ENCODE data around the gene MAPK13. TPM values are rescaled to one million over a fixed set of nuclear protein-coding genes. Genes with fewer than 3 reads are reported as not detected.
A peak's percentile ranks its signal among the peaks of the same experiment; 100 is the strongest.

MAPK13 gene
- total RNA-seq, 1 experiment from 2014 or later, result 47.3 TPM

DNA sequence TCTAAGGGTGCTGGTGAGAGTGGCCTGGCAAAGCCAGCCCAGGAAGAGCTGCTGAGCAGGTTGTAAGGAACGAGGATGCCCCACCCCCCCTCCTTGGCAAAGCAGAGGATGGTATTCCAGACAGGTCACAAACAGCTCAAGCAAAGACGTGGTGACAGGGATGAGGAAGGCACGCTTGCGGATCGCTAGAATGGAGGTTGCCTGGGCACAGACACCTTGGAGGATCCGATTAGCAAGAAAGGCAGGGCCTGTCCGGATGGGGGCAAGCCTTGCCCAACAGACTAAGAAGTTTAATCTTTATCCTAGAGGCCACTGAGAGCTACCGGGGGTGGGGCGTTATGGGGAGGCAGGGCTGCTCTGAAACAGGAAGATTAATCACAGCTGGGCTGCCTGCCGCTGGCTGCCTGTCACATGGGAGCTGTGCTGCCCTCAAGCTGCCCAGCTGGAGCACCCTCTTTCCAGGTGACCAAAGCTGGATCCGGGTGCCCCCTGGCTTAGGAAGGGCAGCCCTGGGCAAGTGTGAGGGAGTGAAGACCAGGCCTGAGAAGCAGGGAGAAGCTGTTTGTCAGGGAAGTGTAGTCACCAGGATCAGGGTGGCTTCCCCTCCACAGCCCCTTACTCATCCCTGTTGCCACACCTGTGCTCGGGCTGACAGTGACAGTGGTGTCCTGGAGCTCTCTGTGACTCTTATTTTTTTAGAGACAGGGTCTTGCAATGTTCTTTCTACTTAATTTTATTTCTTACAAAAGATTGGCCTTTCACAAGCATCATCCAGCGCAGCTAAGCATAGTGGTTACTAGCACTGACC lies 9.1 kb upstream of the MAPK13 start:
- ChIA-PET POLR2A (interaction anchor here (0.6 to 0.9 kb wide), 2 partner anchors 9 to 136 kb away, joined by 3 to 7 read pairs; partner anchors contain the start of gene MAPK13), CTCF (interaction anchor here (1.1 kb wide), 1 partner anchor 9 kb away, joined by 3 read pairs; the partner anchor contains the start of gene MAPK13), RAD21 (ENCODE audit: low non-redundant PET in 1 of 2, low total read pairs in 2 of 2, uncharacterized antibody in 2 of 2, unreplicated experiment in 2 of 2) (no interaction called here)
- H3K9me2 ChIP-seq (ENCODE audit: insufficient read depth), result no peaks in the 10 kb centered on the region
- H3K4me1 ChIP-seq (ENCODE audit: control insufficient read depth in 1 of 2, insufficient read depth in 2 of 2, low read length in 2 of 2), result peaks cover 9 to 22% of the 10 kb centered on the region in 2 experiments; a peak in 2 of 4 replicates
- no peak overlapping the region for H3K4me3 ChIP-seq (replicated peaks in 1 of 2; ENCODE audit: low read depth in 1 of 2, low read length in 2 of 2)
- no peak overlapping the region for H2AFZ ChIP-seq (ENCODE audit: low read depth, low read length, poor library complexity, severe bottlenecking)
- BruUV-seq (replicated peaks), result no TSS peak
- intact Hi-C loops (cut with micrococcal nuclease), result no loop called here
- no peaks in the 10 kb centered on the region for H4K20me1 ChIP-seq (ENCODE audit: insufficient read depth)
- no peaks in the 10 kb centered on the region for H3K9me3 ChIP-seq (ENCODE audit: control insufficient read depth in 1 of 2, insufficient read depth in 1 of 2, low read depth in 1 of 2, low read length in 2 of 2)
- no peaks in the 10 kb centered on the region for H3K27me3 ChIP-seq (ENCODE audit: insufficient read depth, low read length)
- H3K9ac ChIP-seq (ENCODE audit: low read length), result no peak overlapping the region
- no peaks in the 10 kb centered on the region for H3K79me2 ChIP-seq (ENCODE audit: insufficient read depth, low read length)
- DNase-seq (ENCODE audit: low read depth, low spot score) (no peak), ATAC-seq (no peak)
- no peak overlapping the region for H3K27ac ChIP-seq (ENCODE audit: low read depth, low read length)
- peak overlapping the region; percentile 21; the same call in 1 of the 2 replicates for H3K4me2 ChIP-seq (ENCODE audit: low read length)
- TF ChIP-seq SP1 (IDR thresholded peaks at IDR 0.05; ENCODE audit: low read depth) (no peak), YY1 (IDR thresholded peaks at IDR 0.05; ENCODE audit: extremely low read depth, insufficient replicate concordance, low read depth, low read length) (no peak), FOSL1 (IDR thresholded peaks at IDR 0.05; ENCODE audit: low read depth) (no peak), RAD21 (IDR thresholded peaks at IDR 0.05; ENCODE audit: low read depth) (no peak), SRF (IDR thresholded peaks at IDR 0.05; ENCODE audit: low read depth) (no peak), ELF1 (IDR thresholded peaks at IDR 0.05; ENCODE audit: borderline replicate concordance, low read depth) (no peak), CEBPB (IDR thresholded peaks at IDR 0.05; ENCODE audit: low read depth) (no peak), POLR2AphosphoS5 (IDR thresholded peaks at IDR 0.05; ENCODE audit: low read depth, low read length) (no peak)
- TF ChIP-seq, protein P1, sequence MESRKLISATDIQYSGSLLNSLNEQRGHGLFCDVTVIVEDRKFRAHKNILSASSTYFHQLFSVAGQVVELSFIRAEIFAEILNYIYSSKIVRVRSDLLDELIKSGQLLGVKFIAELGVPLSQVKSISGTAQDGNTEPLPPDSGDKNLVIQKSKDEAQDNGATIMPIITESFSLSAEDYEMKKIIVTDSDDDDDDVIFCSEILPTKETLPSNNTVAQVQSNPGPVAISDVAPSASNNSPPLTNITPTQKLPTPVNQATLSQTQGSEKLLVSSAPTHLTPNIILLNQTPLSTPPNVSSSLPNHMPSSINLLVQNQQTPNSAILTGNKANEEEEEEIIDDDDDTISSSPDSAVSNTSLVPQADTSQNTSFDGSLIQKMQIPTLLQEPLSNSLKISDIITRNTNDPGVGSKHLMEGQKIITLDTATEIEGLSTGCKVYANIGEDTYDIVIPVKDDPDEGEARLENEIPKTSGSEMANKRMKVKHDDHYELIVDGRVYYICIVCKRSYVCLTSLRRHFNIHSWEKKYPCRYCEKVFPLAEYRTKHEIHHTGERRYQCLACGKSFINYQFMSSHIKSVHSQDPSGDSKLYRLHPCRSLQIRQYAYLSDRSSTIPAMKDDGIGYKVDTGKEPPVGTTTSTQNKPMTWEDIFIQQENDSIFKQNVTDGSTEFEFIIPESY (IDR thresholded peaks at IDR 0.05; ENCODE audit: extremely low read depth, insufficient replicate concordance, low read length), result no peak
- no peaks in the 10 kb centered on the region for H3K36me3 ChIP-seq (ENCODE audit: control insufficient read depth in 1 of 2, insufficient read depth in 2 of 2, low read length in 2 of 2)

Data from HCT116 (cell line).